ENCODE data around the gene TRIM66. TPM values are rescaled to one million over a fixed set of nuclear protein-coding genes. Genes with fewer than 3 reads are reported as not detected.
A peak's percentile ranks its signal among the peaks of the same experiment; 100 is the strongest.

Gene TRIM66
- total RNA-seq, 2 donors from 2014 or later = 9.9 to 12.5 TPM

DNA sequence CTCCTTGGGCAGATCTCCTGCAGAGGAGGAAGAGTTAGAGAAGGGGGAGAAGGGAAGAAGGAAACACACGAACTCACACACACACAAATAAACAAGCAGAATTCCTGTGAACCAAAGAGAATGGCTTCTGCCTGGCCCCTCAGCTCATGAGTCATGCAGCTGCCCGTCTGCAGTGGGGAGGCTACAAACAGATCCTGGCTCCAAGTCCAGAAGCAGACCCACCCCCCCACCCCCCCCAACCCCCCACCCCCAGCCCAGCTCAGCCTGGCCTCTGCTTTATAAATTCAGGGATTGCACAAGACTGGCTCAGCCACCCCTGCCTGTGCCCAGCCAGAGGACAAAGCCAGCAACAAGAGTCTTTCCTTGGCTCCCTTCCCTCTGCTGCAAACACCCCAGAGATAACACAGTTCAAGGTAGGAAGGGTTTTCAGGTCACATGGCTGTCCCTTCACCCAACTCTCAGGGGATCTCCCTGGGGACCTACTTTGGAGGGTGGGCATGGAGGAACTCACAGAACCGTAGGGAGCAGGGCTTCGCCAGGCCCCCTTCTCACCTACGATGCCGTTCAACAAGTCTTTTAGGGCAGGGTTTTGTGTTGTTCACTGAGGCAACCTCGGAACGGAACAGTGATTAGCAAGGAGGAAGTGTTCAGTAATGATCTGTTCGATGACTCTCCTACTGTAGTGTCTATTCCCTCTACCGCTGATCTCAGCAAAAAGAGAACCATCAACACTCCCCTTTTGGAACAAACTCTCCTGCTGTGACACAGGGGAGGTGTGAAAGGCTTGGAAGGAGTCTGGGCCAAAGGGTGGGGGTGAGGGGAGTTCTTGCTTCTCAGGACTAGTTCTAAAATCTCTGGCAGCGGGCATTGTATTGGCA, 35.6 kb upstream of the TRIM66 start:
- intact Hi-C loops (cut with DNase I, micrococcal nuclease) = no loop called here
- peak in 1 of 2 donors; percentile 54 for DNase-seq
- no peak for ATAC-seq

DNA sequence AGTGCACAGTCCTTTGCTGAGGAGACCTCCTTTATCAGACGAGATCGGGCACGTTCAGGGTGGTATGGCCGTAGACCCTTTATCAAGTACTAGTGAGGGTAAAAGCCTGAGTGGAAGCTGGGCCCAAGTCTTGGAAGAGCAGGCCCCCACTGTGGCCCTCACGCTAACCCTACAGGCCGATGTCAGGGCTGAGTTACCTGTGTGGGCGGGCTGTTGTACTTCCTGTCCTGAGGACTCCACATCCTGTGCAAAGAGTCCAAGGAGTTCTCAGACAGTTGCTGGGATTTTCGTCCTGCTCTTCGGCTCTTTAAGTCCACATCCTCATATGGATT, 35.0 kb upstream of the TRIM66 start:
- DNase-seq = no peak
- intact Hi-C loops (cut with DNase I, micrococcal nuclease) = no loop called here
- no peak for ATAC-seq

DNA sequence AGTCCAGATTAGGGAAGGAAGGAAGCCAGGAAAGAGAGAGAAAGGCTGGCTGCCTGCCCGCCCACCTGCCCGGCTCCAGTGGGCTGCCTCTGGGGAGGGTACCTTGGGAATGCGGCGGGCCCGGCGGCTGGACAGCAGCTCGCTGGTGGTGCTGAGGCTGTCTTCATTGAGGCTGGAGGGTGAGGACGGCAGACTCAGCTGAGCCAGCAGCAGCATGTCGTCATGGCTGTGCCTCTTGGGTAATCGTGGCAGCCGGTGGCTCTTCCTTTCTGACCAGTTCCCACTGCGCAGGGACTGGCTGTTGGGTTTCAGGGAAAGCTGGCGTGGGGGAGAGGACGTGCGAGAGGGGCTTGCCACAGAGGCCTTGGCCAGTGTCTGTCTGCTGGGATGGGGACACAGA, 33.0 kb upstream of the TRIM66 start:
- intact Hi-C loops (cut with DNase I, micrococcal nuclease) = no loop called here
- DNase-seq = no peak
- no peak for ATAC-seq

DNA sequence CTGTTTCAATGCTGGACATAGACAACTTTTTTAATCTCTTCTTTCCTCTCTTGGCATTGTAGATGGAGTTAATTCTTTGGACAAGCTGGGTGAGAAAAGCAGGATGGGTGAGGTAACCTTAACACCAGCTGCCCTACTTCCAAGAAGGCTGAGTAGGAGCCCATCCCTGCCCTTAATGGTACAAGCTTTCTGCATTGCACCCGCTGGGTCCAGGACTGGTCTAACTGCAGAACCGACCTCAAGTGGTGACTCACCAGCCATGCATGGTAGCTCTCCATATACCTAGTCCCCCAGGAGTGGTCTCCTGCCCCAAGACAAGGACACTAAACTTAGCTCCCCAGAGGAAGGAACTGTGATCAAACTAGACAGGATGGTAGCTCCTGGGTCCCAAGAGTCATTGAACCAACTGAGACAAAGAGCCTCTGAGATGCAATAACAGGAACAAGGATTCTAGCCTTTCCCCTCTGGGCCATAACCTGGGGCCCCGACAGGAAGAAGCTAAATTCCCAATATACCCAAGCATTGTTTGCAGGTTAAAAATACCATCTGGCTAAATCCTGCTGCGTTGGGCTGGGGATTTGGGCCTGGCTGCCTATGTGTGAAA, 32.3 kb upstream of the TRIM66 start:
- intact Hi-C loops (cut with DNase I, micrococcal nuclease) = no loop called here
- ATAC-seq (no peak), DNase-seq (no peak)

DNA sequence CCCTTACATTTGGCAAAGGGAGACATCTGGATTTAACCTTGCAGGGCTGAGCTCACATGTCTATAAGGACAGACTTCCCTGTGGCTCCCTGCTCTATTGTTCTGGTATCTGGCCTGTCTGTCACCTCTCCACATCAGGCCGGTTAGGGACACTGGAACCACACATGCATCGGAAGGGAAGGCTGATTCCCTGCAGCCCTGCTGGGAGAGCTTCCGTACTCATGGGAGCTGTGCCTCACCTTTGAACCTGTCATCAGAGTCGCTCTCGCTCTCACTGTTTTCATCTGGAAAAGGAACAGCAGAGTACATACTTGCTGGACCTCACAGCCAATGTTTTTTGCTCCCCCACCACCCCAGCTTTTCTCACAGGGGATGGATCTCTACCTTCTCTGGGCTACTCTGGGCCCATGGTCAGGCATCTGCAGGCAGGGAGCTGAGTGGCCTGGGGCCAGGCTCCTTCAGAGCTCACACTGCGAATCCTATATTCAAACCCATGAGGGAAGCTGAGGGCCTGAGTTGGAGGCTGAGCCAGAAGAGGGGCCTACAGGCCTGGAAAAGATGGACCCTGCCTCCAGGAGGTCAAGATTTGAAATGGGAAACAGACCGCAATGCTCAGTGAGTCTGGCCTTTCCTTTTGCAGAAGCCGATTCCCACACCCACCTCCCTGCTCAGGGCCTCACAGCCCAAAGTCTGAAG, 31.4 kb upstream of the TRIM66 start:
- DNase-seq (no peak), ATAC-seq (no peak)
- intact Hi-C loops (cut with DNase I, micrococcal nuclease) = no loop called here

DNA sequence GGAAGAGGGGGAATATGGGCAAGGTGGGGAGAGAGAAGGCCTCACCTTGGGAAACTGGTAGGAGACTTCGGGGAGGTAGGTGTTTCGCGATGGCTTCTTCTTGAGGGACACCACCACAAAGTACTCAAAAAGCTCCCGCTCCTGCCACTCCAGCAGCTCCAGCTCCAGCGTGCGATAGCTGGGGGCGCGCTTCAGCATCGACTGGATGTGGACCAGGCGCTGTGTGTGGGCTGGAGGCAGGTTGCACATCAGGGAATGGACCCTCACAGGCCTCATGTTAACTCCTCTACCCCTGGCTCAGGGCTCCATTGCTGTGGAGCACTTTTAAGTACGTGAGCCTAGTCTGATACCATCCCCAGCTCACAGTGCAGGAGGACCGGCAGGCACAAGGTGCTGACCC, 30.0 kb upstream of the TRIM66 start:
- intact Hi-C loops (cut with DNase I, micrococcal nuclease) = no loop called here
- DNase-seq (no peak), ATAC-seq (no peak)

DNA sequence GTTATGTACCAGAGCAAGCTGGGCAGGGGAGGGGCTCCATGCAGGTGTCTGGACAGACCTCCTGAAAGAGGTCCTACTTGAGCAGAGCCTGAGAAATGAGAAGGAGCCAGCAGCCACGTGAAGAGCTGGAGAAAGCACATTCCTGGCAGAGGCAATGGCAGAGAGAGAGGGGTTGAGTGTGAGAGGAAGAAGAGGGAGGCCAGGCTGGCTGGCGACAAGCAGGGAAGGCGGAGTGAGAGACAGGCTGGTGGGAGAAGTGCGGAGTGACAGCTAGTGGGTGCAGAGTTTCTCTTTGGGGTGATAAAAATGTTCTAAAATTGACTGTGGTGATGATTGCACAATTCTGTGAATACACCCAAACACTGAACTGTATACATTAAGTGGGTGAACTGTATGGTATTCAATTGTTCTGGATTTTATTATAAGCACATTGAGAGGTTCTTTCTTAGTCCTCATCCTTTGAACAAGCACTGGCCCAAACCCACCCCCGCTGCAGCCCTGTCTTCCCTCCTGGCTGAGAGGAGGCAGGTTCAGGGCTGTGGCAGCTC, 29.5 kb upstream of the TRIM66 start:
- ATAC-seq (no peak), DNase-seq (no peak)
- intact Hi-C loops (cut with DNase I, micrococcal nuclease) = no loop called here

DNA sequence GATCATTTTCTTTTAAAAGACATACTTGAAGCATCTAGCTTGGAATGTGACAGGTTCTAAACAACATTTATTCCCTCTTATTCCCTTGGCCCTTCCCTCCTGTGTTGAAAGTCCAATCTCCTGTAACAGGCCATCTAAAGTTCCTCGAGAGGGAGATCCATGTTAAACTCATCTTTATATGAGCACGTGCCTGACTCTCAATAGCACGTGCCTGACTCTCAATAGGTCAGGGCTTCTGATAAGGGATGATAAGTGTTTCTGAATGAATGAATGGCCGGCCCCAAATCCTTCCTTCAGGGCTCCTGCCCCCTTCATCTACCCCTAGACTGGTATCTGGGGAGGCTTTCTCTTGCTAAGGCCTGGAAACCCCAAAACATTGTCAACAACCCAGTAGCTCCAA, 27.3 kb upstream of the TRIM66 start:
- intact Hi-C loops (cut with DNase I, micrococcal nuclease) = no loop called here
- ATAC-seq = no peak

DNA sequence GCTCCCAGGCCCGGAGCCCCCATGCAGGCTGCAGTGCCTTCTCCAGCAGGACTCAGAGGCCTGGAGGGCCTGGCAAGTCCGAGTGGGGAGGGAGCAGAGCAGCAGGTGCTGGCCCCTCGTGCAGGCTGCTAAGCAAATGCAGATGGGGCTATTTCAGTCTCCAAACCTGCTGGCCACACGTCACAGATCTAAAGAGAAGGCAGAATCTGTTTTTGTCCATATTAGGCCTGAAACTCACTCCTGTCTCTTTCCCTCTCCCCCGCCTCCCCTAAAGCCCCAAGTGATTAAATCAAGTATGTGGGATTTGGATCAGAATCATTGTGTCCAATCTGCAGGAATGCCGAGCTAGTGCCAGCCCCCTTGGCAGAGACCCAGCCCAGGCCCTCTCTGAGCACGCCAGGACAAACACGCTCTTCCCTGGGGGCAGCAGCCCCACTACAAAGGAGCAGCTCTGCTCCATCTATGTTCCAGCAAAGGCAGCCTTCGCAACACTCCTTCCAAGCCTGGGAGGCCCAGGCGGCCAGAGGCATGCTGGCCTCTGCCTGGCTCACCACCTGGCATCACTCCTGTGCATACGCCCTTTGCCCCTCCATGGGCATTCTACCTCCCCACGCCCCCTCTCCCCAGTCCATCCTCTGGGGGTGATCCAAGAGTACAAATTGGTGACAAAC, 26.7 kb upstream of the TRIM66 start:
- ATAC-seq (peak; percentile 43), DNase-seq (peak; percentile 64 to 84)
- intact Hi-C loops (cut with DNase I, micrococcal nuclease) = no loop called here

More for the DNA sequence above, 27.3 kb upstream of the TRIM66 start:
- DNase-seq = no peak

DNA sequence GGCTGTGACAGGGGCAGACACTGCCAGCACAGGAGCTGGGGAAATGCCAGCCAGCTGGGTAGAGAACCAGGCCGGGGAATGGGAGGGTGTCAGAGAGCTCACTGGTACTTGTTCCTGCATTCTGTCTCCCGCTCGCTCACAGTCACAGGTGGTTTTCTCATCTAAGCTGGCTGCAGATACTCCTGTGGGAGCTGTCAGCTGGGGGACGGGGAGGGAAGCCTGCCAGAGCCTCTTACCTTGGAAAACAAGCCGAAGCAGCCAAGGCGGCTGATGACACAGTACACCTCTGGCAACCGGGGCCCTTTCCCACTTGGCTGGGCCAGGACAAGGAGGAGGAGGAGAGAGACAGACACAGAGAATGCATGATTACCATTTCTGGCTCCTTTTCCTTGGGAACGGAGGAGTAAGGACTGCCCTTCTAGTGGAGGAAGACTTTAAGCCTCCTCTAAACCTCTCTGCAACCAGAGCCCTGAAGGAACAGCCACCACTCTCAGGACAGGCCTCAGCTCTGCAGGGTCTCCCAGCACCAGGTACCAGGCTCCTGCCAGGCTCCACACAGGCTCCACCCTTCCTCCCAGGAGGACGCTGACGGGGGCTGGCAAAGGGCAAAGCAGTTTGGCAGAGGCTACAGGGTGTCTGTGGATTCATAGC, 25.2 kb upstream of the TRIM66 start:
- ATAC-seq = no peak
- intact Hi-C loops (cut with DNase I, micrococcal nuclease) = no loop called here

DNA sequence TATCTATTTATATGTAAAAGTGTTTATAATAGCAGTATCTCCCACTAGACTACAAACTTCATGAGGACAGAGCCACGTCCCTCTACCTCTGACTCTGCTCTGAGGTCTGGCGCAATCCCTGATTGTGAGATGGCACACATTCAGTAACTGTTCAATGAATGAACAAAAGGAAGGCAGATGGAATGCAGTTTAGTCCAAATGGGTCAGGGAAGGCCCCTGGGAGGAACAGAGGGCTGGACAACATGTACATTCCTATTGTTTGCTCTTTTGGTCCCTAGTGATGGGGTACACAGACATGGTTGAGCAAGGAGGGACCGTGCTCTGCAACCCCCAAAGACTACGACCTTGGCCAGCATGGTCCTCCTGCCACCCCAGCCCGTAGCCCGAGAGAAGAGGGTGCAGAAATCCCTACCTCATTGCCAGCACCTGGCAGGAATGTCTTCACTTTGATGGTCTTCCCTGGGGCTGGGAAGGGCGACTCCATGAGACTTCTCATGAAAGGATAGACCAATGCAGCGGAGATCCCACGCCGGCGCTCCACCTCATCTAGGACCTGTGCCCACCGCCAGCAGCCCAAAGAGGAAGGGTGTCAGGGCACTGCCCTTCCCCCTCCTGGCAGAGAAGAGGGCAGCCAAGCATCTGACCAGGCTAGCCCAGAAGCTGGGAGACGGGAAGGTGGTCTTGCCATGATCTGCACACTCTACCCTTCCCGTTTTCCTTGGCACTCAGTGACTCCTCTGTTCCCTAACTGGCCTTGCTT, 24.4 kb upstream of the TRIM66 start:
- ATAC-seq (no peak), DNase-seq (no peak)
- intact Hi-C loops (cut with DNase I, micrococcal nuclease) = no loop called here

More for the DNA sequence above, 25.2 kb upstream of the TRIM66 start:
- DNase-seq = peak in 1 of 2 donors; percentile 88

DNA sequence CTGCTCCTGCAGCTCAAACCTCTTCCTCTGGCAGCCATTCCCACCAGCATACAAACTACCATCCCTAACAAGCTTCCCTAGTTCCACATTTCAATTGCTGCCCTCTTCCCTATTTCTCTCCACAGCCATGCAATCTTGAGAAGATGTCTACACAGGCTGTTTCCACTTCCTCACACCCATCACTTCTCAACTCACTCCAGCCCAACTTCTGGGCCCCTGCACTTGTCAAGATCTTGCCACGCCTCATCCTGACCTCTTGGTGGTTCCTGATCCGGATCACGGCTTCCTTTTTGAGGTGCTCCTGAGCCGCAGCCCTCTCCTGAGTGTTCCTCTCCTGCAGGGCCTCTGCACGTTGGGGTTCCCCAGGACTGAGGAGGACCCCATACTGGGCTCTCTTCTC, 22.7 kb upstream of the TRIM66 start:
- intact Hi-C loops (cut with DNase I, micrococcal nuclease) = no loop called here
- ATAC-seq (no peak), DNase-seq (no peak)

DNA sequence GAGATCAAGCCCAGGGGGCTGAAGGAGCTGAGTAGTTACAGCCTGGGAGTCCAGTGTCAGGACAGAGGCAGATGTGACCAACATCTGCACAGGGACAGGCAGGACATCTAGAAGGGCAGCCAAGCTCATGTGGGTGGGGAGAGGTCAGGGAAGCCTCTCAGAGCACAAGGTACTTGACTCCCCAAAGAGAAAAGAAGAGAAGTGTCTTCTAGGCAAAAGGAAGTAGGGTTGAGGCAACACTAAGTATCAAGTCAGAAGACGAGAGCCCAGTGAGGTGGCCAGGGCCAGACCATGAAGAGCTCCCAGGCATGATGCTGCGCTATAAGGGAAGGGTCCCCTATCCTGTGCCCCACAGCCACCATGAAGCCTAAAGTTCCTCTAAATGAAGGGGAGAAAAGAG, 21.7 kb upstream of the TRIM66 start:
- ATAC-seq = no peak
- intact Hi-C loops (cut with DNase I, micrococcal nuclease) = no loop called here

DNA sequence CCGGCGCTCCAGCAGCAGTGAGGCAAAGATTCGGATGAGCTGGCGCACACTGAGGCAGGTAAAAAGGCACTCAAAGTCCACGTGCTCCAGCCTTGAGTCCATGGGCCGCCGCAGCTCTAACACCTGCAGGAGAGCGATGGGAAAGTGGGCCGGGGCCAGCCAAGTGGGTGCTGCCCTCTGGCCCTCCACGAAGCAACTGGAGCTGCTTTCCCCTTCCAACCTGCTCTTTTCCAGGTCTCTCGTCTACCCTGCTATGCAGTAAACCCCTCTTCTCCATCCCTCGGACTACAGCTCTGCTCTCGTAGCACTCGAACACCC, 20.1 kb upstream of the TRIM66 start:
- DNase-seq = no peak
- ATAC-seq = no peak
- intact Hi-C loops (cut with DNase I, micrococcal nuclease) = no loop called here

More for the DNA sequence above, 21.7 kb upstream of the TRIM66 start:
- no peak for DNase-seq

DNA sequence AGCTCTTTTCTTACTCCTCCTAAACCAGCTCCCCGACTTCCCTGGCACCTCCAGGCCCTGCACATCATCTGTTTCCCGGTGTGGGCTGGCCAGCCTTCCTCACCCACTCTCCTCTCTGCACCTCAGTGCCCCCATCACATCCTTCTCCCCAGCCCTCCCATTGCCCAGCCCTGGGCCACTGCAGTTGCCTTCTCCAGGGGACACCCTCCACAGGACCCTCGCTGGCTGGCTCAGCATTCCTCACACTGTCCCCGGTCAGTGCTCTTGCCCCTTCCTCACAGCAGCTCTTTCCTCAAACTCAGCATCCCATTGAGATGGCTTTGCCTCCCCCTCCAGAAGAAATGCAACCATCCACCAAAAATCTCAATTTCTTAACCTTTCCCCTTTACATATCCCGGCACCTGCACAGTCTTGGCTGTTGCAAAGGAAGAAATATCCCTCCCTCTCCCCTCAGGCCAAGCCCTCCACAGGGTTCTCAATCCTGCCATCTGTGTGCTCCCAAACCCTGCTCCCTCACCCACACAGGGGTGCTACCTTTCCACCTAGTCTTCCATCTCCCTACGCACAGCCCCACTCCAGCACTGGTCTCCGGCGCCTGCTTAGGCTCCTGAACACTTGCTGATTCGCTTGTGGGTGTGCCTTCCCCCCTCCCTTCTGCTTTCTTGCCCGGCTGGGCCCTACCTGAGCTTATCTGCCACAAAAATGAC, 19.6 kb upstream of the TRIM66 start:
- DNase-seq (no peak), ATAC-seq (no peak)
- intact Hi-C loops (cut with DNase I, micrococcal nuclease) = no loop called here

DNA sequence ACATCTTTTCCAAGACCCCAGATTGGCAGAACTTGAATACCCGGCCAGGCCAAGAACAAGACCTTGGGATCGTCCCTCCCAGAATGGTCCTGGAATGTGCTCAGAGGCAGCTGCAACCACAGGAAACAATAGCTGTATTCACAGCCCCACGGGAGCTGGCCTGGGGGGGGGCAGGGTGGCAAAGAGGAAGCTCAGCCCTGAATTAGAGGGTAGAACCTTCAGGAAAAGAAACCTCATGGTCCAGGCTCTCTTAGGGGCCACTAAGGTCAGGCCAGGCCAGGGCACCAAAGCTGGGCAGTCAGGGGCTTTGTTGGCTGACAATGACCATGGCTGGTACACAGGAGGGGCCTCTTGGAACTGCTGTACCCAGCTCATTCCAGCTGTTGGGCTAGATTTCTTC, 17.4 kb upstream of the TRIM66 start:
- intact Hi-C loops (cut with DNase I, micrococcal nuclease) = no loop called here
- no peak for DNase-seq
- ATAC-seq = peak; percentile 54

DNA sequence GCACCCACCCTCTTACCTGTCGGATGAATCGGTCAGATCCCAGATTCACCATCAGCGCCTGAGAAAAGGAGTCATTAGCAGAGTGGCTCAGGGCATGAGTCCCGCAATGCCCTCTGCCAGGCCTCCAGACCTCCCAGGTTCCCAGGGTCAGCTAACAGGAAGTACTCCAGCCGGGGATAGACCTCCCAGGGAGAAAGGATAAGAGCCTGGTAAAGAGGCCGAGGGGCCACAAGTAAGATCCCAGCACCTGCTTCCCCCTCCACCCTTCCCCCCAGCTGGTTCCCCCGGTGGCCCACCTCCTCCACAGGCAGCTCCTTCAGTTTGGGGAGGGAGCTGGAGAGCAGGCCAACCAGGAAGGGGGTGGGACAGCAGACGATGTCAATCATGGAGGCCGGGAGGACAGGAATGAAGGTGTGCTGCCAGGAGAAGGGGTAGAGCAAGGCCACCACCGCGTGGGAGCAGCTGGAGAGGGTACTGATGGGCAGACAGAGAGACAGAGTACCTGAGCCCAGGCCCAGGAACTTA, 16.5 kb upstream of the TRIM66 start:
- no peak for ATAC-seq
- no peak for DNase-seq
- intact Hi-C loops (cut with DNase I, micrococcal nuclease) = no loop called here

Measured in left colon (tissue), 2 donors.